ENCODE results near the gene RABGAP1L. TPM values are rescaled to one million over a fixed set of nuclear protein-coding genes. Genes with fewer than 3 reads are reported as not detected.

Gene RABGAP1L
- total RNA-seq, 2 experiments from 2014 or later, result 98.1 to 158 TPM

DNA sequence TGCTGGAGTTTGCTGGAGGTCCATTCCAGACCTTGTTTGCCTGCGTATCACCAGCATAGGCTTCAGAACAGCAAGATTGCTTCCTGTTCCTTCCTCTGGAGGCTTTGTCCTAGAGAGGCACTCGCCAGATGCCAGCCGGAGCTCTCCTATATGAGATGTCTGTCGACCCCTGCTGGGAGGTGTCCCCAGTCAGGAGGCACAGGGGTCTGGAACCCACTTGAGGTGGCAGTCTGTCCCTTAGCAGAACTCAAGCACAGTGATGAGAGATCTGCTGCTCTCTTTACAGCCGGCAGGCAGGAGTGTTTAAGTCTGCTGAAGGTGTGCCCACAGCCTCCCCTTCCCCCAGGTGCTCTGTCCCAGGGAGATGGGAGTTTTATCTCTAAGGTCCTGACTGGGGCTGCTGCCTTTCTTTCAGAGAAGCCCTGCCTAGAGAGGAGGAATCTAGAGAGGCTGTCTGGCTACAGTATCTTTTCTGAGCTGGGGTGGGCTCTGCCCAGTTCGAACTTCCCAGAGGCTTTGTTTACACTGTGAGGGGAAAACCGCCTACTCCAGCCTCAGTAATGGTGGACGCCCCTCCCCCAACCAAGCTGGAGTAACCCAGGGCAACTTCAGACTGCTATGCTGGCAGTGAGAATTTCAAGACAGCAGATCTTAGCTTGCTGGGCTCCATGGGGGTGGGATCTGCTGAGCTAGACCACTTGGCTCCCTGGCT, 493.4 kb downstream of the RABGAP1L start:
- no peaks in the 10 kb centered on the region for H4K20me1 ChIP-seq (ENCODE audit: insufficient read depth, low read length)
- H3K79me2 ChIP-seq (ENCODE audit: insufficient read depth, low read depth, low read length), result no peaks in the 10 kb centered on the region
- no peak overlapping the region for H3K4me2 ChIP-seq (ENCODE audit: low read length)
- ChIA-PET POLR2A (no interaction called here), CTCF (ENCODE audit: unreplicated experiment) (no interaction called here)
- intact Hi-C loops (cut with micrococcal nuclease; ENCODE audit: unreplicated experiment), result no loop called here
- no peaks in the 10 kb centered on the region for H3K36me3 ChIP-seq (ENCODE audit: insufficient read depth, low read length)
- H3K9me2 ChIP-seq (ENCODE audit: insufficient read depth, low read length), result no peaks in the 10 kb centered on the region
- H3K4me3 ChIP-seq (ENCODE audit: low read depth, low read length, poor library complexity, severe bottlenecking), result no peak overlapping the region
- H3K9me3 ChIP-seq (ENCODE audit: low read length), result no peaks in the 10 kb centered on the region
- no peak overlapping the region for H2AFZ ChIP-seq (ENCODE audit: low read length)
- TF ChIP-seq EZH2phosphoT487 (IDR thresholded peaks at IDR 0.05; ENCODE audit: borderline replicate concordance, low read depth, low read length), result no peak
- TF ChIP-seq, protein P1, sequence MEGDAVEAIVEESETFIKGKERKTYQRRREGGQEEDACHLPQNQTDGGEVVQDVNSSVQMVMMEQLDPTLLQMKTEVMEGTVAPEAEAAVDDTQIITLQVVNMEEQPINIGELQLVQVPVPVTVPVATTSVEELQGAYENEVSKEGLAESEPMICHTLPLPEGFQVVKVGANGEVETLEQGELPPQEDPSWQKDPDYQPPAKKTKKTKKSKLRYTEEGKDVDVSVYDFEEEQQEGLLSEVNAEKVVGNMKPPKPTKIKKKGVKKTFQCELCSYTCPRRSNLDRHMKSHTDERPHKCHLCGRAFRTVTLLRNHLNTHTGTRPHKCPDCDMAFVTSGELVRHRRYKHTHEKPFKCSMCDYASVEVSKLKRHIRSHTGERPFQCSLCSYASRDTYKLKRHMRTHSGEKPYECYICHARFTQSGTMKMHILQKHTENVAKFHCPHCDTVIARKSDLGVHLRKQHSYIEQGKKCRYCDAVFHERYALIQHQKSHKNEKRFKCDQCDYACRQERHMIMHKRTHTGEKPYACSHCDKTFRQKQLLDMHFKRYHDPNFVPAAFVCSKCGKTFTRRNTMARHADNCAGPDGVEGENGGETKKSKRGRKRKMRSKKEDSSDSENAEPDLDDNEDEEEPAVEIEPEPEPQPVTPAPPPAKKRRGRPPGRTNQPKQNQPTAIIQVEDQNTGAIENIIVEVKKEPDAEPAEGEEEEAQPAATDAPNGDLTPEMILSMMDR (conservative IDR thresholded peaks at IDR 0.05; ENCODE audit: low read length), result no peak
- no peak for DNase-seq (ENCODE audit: low spot score)
- H3K27ac ChIP-seq (ENCODE audit: low read depth, low read length, poor library complexity, severe bottlenecking), result no peak overlapping the region
- BruUV-seq (replicated peaks), result no TSS peak
- no peaks in the 10 kb centered on the region for H3K4me1 ChIP-seq (ENCODE audit: insufficient read depth, low read length, poor library complexity, severe bottlenecking)

DNA sequence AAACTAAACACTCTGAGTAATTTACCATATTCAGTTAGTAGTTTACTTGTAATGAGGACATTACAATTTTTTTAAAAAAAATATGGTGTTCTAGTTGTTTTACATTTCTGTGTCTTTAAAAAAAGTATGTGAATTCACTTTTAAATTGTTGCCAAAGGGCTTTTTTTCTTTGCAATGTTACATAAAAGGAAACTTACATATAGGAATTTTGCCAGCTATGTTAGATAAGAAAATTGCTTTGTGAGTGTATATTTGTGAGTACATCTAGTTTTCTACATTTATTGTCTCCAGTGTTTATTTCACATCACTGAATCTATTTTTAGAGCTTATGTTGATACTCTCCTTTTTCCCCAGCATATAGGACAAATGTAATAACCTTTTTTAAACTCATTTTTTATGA, 495.2 kb downstream of the RABGAP1L start:
- Histone ChIP-seq H3K79me2 (ENCODE audit: insufficient read depth, low read depth, low read length) (no peaks in the 10 kb centered on the region), H3K4me3 (ENCODE audit: low read depth, low read length, poor library complexity, severe bottlenecking) (no peak overlapping the region), H3K9me3 (ENCODE audit: low read length) (no peaks in the 10 kb centered on the region), H3K36me3 (ENCODE audit: insufficient read depth, low read length) (no peaks in the 10 kb centered on the region), H2AFZ (ENCODE audit: low read length) (no peak overlapping the region), H3K9me2 (ENCODE audit: insufficient read depth, low read length) (no peaks in the 10 kb centered on the region), H3K27ac (ENCODE audit: low read depth, low read length, poor library complexity, severe bottlenecking) (no peak overlapping the region), H3K4me2 (ENCODE audit: low read length) (no peak overlapping the region), H3K4me1 (ENCODE audit: insufficient read depth, low read length, poor library complexity, severe bottlenecking) (no peaks in the 10 kb centered on the region), H4K20me1 (ENCODE audit: insufficient read depth, low read length) (no peaks in the 10 kb centered on the region)
- intact Hi-C loops (cut with micrococcal nuclease; ENCODE audit: unreplicated experiment), result no loop called here
- no peak for DNase-seq (ENCODE audit: low spot score)
- no peak for TF ChIP-seq EZH2phosphoT487 (IDR thresholded peaks at IDR 0.05; ENCODE audit: borderline replicate concordance, low read depth, low read length)
- TF ChIP-seq, protein P1 (conservative IDR thresholded peaks at IDR 0.05; ENCODE audit: low read length), result no peak
- BruUV-seq (replicated peaks), result no TSS peak
- CTCF ChIA-PET (ENCODE audit: unreplicated experiment), result no interaction called here
- POLR2A ChIA-PET, result interaction anchor here (0.7 to 1.0 kb wide), 2 partner anchors 15 to 153 kb away, joined by 4 read pairs; no protein-coding TSS in a partner anchor

DNA sequence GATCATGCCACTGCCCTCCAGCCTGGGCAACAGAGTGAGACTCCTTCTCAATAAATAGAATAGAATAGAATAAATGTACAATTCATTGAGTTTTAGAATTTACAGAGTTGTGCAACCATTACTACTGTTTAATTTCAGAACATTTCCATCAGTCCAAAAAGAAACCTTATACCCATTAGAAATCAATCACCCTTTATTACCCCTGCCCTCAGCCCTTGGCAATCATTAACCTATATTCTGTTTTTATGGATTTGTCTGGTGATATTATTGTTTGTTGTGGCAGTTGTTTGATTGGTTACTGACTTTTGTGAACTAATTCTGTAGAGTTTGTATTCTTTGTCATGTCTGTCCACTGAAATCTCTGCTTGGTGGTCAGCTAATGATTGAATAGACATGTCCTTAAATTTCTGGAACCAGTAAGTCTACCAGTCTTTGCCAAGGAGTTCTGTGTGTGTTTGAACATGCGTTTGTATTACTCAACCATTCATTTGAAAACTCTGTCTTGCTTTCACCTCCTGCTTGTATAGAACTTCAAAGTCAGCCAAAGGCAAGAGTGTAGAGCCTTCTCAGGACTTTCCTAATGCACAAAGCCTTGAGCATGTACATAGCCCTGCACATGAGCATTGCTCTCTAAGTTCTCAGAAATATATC, 497.2 kb downstream of the RABGAP1L start:
- intact Hi-C loops (cut with micrococcal nuclease; ENCODE audit: unreplicated experiment), result no loop called here
- Histone ChIP-seq H3K4me1 (ENCODE audit: insufficient read depth, low read length, poor library complexity, severe bottlenecking) (no peaks in the 10 kb centered on the region), H3K4me3 (ENCODE audit: low read depth, low read length, poor library complexity, severe bottlenecking) (no peak overlapping the region), H3K9me2 (ENCODE audit: insufficient read depth, low read length) (no peaks in the 10 kb centered on the region), H2AFZ (ENCODE audit: low read length) (no peak overlapping the region), H3K4me2 (ENCODE audit: low read length) (no peak overlapping the region), H3K27ac (ENCODE audit: low read depth, low read length, poor library complexity, severe bottlenecking) (no peak overlapping the region), H3K36me3 (ENCODE audit: insufficient read depth, low read length) (no peaks in the 10 kb centered on the region), H4K20me1 (ENCODE audit: insufficient read depth, low read length) (no peaks in the 10 kb centered on the region), H3K9me3 (ENCODE audit: low read length) (no peaks in the 10 kb centered on the region), H3K79me2 (ENCODE audit: insufficient read depth, low read depth, low read length) (no peaks in the 10 kb centered on the region)
- ChIA-PET CTCF (ENCODE audit: unreplicated experiment) (interaction anchor here (0.5 kb wide), 1 partner anchor 1466 kb away, joined by 3 read pairs; no protein-coding TSS in a partner anchor), POLR2A (no interaction called here)
- DNase-seq (ENCODE audit: low spot score), result no peak
- TF ChIP-seq, protein P1 (conservative IDR thresholded peaks at IDR 0.05; ENCODE audit: low read length), result no peak
- TF ChIP-seq EZH2phosphoT487 (IDR thresholded peaks at IDR 0.05; ENCODE audit: borderline replicate concordance, low read depth, low read length), result no peak
- no TSS peak for BruUV-seq (replicated peaks)

All from OCI-LY7 (cell line).